Stimulated activated CD4-positive, alpha-beta T cell treated with anti-CD3 and anti-CD28 coated beads, Interleukin-2, amount 100 ng/mL, for 4 hours (primary cell): ENCODE measurements around the gene GTF2H1.
"Not testable (repeated sequence)": the region's sequence is repeated elsewhere in the genome, so short reads cannot be mapped to it uniquely, and the experiment has no call there.

Experiments
- DNase-seq: peaks from one replicate; pipeline ENCODE4 v3.0.0-alpha.2; 2020; ENCODE audit warnings: low read depth

Gene GTF2H1

GRCh38 chr11:18319914-18320313 lies 2.5 kb upstream of the GTF2H1 start:
- DNase-seq = no peak

GRCh38 chr11:18320617-18321016 lies 1.8 kb upstream of the GTF2H1 start:
- DNase-seq = no peak

- no peak for DNase-seq
These were observed 794 bp upstream of the GTF2H1 start for GRCh38 chr11:18321578-18321968.

GRCh38 chr11:18322818-18323570 lies 627 bp downstream of the GTF2H1 start:
- DNase-seq = no peak

- DNase-seq = not testable (repeated sequence)
These were observed 1.5 kb downstream of the GTF2H1 start for GRCh38 chr11:18323881-18324280.

- no peak for DNase-seq
These were observed 2.0 kb downstream of the GTF2H1 start for GRCh38 chr11:18324381-18324780.

GRCh38 chr11:18329196-18329870 lies 7.0 kb downstream of the GTF2H1 start:
- DNase-seq = no peak

GRCh38 chr11:18330921-18331320 lies 8.6 kb downstream of the GTF2H1 start:
- no peak for DNase-seq

GRCh38 chr11:18332302-18332701 lies 9.9 kb downstream of the GTF2H1 start:
- no peak for DNase-seq

- DNase-seq = no peak
These were observed 10.5 kb downstream of the GTF2H1 start for GRCh38 chr11:18332891-18333290.

GRCh38 chr11:18347471-18348125 lies 25.2 kb downstream of the GTF2H1 start:
- no peak for DNase-seq

- no peak for DNase-seq
These were observed 30.2 kb downstream of the GTF2H1 start for GRCh38 chr11:18352581-18352980.

- DNase-seq = no peak
These were observed 36.3 kb downstream of the GTF2H1 start for GRCh38 chr11:18358646-18359045.

- no peak for DNase-seq
These were observed 38.8 kb downstream of the GTF2H1 start for GRCh38 chr11:18361154-18361553.

- DNase-seq = no peak
These were observed 42.2 kb downstream of the GTF2H1 start for GRCh38 chr11:18364495-18365073.

- no peak for DNase-seq
These were observed 43.4 kb downstream of the GTF2H1 start for GRCh38 chr11:18365741-18366140.

- DNase-seq = no peak
These were observed 43.9 kb downstream of the GTF2H1 start for GRCh38 chr11:18366286-18366685.

- DNase-seq = no peak
These were observed 45.1 kb downstream of the GTF2H1 start for GRCh38 chr11:18367431-18367830.

GRCh38 chr11:18368221-18368620 lies 45.9 kb downstream of the GTF2H1 start:
- DNase-seq = no peak

GRCh38 chr11:18369398-18369797 lies 47.0 kb downstream of the GTF2H1 start:
- no peak for DNase-seq

GRCh38 chr11:18371279-18371678 lies 48.9 kb downstream of the GTF2H1 start:
- DNase-seq = no peak

GRCh38 chr11:18372201-18372600 lies 49.8 kb downstream of the GTF2H1 start:
- no peak for DNase-seq

- no peak for DNase-seq
These were observed 52.6 kb downstream of the GTF2H1 start for GRCh38 chr11:18374956-18375355.
